A375 (cell line): ENCODE measurements around the gene GPRIN1. TPM values are rescaled to one million over a fixed set of nuclear protein-coding genes. Genes with fewer than 3 reads are reported as not detected.

Source experiments
- small RNA-seq: library from RNA; depleted of rRNA; stranded (forward); fragments of <200 nt; gene quantifications from one replicate; pipeline ENCODE3, GENCODE V24; 2014
- total RNA-seq: library from RNA; depleted of rRNA; stranded (reverse); fragments of >200 nt; shearing (Covaris generic); gene quantifications from 2 replicates; pipeline ENCODE4 v1.2.3, GENCODE V29; 2014; rRNA removed

Gene GPRIN1
- 10.1 and 11.0 TPM in 2 replicates for total RNA-seq

DNA sequence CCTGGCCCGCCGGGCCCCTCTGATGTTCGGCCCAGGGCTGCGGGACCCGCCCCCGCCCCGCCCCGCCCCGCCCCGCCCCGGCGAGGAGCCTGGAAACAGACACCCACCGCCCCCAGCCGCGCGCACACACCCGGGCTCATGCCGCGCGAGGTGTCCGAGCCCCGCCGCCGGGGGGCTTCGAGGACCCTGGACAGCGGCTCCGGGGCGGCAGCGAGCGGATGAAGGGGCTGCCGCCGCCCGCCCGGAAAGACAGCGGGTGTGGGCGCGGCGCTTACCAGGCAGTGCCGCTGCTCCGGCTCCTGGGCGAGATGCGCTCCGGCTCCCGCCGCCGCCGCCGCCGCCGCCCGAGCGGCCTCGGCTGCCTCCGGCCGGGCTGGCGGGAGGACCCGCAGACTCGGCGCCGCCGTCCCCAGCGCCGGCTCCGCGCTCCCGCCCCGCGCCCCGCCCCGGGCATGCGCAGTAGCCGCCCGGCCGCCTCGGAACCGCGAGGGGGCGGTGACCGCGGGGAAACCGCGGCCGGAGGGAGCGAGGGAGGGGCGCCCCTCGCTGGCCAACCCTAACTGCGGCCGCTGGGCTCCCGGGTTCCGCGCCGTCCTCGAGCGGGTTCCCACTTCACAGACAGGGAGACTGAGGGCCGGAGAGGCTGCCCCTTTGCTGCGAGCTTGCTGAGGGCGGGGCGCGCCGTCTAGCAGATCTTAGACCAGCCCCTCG, at the start of gene GPRIN1:
Gene GPRIN1 (minus strand): TSS at position 433 of the 711 bp plus-strand sequence. CDS start 10,322 bp downstream, outside the sequence.

GRCh38 chr5:176647030-176647842, 37.3 kb upstream of the GPRIN1 start, which contains the start of gene TSPAN17:
TSS of gene TSPAN17 (plus strand) at chr5:176647484. CDS start at chr5:176647616, 132 bp downstream.

GRCh38 chr5:176629853-176630680, 20.1 kb upstream of the GPRIN1 start, which contains the start of the genes EIF4E1B and SNCB:
TSS of gene EIF4E1B (plus strand) at chr5:176630675. CDS start at chr5:176642788, 12,113 bp downstream.
TSS of gene SNCB (minus strand) at chr5:176630534. CDS start at chr5:176629654, 880 bp downstream.

GRCh38 chr5:176548967-176549444, 61.0 kb downstream of the GPRIN1 start, which contains the start of gene CDHR2:
TSS of gene CDHR2 (plus strand) at chr5:176549342. CDS start at chr5:176565353, 16,011 bp downstream.

Small RNA genes lying within 50 kb of the gene (small RNA-seq; reads per million reads assigned to genes)
- gene MIR4281 (not detected), gene RF00019 (not detected), gene RN7SL684P (not detected)

Other genes with a start within 250 kb of the GPRIN1 start
- 46.6 and 53.0 TPM in 2 replicates for gene KIAA1191, start 248.4 kb downstream of the GPRIN1 start, total RNA-seq
- 0.30 and 1.4 TPM in 2 replicates for gene ARL10, start 244.7 kb downstream of the GPRIN1 start, total RNA-seq
- 162 and 174 TPM in 2 replicates for gene NOP16, start 221.6 kb downstream of the GPRIN1 start, total RNA-seq
- gene HIGD2A, start 221.4 kb downstream of the GPRIN1 start, total RNA-seq, result 75.3 and 99.4 TPM in 2 replicates
- gene CLTB, start 193.6 kb downstream of the GPRIN1 start, total RNA-seq, result 131 and 132 TPM in 2 replicates
- gene FAF2, start 161.8 kb downstream of the GPRIN1 start, total RNA-seq, result 48.2 and 48.7 TPM in 2 replicates
- gene RNF44, start 72.8 kb downstream of the GPRIN1 start, total RNA-seq, result 19.6 and 22.2 TPM in 2 replicates
- gene CDHR2, start 60.8 kb downstream of the GPRIN1 start, total RNA-seq, result not detected in 2 replicates
- not detected in 2 replicates for gene SNCB, start 20.4 kb upstream of the GPRIN1 start, total RNA-seq
- gene EIF4E1B, start 20.5 kb upstream of the GPRIN1 start, total RNA-seq, result not detected in 2 replicates
- gene TSPAN17, start 37.3 kb upstream of the GPRIN1 start, total RNA-seq, result 11.9 and 13.4 TPM in 2 replicates
- gene UNC5A, start 200.4 kb upstream of the GPRIN1 start, total RNA-seq, result not detected in 2 replicates